ENCODE measurements around the gene TMEM44.

The TMEM44 gene

DNA sequence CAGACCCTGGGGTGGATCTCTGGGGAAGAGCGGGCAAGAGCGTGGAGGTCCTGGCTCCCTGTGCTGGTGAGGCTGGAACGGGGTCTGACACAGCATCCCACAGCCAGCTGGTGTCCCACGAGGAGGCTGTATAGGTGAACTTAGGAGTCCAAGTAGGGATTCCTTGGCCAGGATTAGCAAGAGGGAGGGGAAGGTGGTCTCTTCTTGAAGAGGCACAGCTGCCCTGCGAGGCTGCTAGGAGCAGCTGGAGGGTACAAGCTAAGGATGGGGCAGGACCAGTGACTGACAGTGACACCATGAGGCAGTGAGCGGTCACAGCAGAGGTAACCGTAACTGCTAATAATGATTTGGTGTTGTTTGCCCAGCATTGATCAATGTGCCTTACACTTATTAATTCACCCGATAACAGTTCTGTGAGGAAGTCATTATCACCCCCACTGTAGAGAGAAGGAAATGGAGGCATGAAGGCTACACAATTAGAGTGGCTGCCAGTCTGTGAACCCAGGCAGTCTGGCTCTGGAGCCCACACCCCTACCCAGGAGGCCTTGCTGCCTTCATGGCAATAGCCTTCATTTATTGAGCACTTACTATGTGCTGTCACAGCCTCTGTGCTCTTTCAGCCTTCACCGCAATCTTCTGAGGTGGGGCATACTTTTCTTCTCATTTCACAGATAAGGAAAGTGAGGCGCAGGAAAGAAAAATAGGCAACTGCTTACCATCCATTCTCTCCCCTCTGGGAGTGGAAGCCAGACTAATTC lies 59.4 kb downstream of the TMEM44 start:
- peak; percentile 27 for TF ChIP-seq CTCF (IDR thresholded peaks at IDR 0.05)
- H3K27ac ChIP-seq = peak overlapping the region; percentile 86 to 91
- no peak overlapping the region for H3K4me3 ChIP-seq
- no peak for DNase-seq (ENCODE audit: low spot score)

DNA sequence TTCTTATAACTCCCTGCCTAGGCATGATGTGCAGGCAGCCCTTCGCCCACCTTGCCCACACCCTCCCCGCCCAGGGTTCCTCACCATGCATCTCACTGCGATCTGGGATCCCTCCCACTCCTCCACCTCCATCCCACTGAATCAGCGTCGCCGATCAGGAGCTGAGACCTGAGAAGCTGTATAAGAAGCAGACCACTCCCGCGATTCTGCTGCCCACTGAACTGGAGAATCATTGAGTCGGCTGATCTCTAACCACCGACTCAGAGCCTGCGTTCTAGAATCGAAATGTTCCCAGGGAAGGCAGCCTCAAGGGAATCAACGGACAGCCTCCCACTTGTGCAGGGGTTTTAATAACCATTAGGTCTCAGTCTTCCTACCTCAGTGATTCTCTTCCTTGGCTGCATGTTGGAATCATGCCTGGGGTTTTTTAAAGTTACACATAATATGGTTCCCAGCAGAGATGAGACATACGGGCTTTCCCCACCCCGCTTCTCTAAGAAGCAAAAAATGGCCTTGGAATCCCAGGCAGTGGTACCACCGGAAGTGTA lies 60.2 kb downstream of the TMEM44 start:
- DNase-seq (ENCODE audit: low spot score) = no peak
- H3K27ac ChIP-seq = peak overlapping the region; percentile 86 to 91
- TF ChIP-seq CTCF (IDR thresholded peaks at IDR 0.05) = no peak
- H3K4me3 ChIP-seq = no peak overlapping the region

DNA sequence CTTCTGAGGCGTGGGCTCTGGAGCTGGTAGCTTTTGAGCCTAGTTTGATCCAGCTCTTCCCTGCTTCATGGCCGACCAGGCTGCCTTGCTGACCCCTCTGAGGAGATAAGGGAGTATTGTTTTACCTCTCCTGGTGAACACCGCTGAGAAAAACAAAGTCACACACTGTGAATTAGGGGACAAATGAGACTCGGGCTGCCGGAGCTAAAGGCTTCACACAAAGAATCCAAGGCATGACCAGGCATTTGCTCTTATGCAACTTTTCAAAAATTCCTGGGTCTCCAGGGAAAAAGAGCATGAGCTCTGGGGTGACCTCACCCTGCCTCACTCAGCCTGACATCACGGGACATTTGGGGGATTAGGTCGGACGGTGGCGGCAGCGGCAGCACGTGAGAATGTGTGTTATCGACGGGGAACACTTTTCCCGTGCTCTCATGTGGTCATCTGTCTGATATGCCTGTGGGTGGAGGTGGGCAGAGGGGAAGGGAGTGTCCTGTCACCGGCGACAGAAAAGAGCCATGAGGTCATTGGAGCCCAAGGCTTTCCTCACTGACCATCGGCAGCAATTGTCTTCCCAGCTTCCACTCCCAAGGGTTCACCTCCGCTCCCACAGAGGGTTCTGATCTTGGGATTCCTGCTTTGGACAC lies 61.0 kb downstream of the TMEM44 start:
- Histone ChIP-seq H3K4me3 (peak overlapping the region; percentile 40), H3K27ac (peak overlapping the region; percentile 86 to 91)
- TF ChIP-seq CTCF (IDR thresholded peaks at IDR 0.05) = no peak
- DNase-seq (ENCODE audit: low spot score) = peak; percentile 94

DNA sequence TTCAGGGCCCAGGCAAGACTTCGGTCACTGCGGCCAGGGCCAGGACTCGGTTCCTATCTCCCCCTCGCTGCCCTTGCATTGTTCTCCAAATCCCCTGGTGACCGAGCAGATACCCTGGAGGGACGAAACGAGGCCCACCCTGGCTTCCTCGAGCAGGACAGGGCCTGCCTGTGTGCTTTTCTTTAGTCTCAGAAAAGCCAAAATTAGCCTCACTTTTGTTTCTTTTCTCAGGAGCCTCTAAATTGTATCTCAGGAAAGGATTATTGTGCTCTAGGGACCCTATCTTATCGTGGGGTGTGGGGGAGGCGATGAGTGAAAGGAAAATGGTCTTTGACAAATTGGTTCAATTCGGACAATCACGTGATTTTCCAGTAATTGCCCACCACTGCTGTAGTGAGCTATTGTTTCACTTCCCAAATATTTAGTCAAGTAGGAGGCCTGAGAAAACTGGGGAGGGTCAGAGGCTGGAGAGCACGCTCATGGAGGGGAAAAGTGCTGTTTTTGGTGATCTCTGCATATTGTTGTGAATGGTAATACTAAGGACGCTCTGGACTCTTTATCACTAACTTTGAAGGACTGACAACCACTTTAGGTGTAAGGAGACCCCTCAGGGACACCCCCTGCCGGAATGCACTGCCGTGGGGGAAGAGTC lies 61.6 kb downstream of the TMEM44 start:
- H3K4me3 ChIP-seq = peak overlapping the region; percentile 40
- no peak for DNase-seq (ENCODE audit: low spot score)
- peak overlapping the region; percentile 86 to 91 for H3K27ac ChIP-seq
- no peak for TF ChIP-seq CTCF (IDR thresholded peaks at IDR 0.05)

DNA sequence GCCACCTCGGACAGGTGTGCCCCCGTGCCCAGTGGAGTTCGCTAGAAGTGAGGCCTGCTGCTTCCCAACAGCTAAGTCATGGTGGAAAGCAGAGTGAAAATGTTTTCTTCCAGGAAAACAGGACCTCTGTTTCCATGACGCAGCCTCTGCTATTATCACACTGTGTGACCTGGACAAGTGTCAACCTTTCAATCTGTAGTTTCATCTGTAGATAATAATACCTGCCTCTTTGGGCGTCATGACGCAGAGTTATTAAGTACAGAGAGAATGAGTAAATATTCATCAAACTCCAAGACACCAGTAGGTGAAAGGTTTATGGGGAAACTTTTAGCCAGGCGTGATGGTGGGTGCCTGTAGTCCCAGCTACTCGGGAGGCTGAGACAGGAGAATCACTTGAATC lies 62.3 kb downstream of the TMEM44 start:
- no peak for TF ChIP-seq CTCF (IDR thresholded peaks at IDR 0.05)
- H3K4me3 ChIP-seq = no peak overlapping the region
- peak overlapping the region in 1 of 2 donors; percentile 86 for H3K27ac ChIP-seq
- DNase-seq (ENCODE audit: low spot score) = no peak

DNA sequence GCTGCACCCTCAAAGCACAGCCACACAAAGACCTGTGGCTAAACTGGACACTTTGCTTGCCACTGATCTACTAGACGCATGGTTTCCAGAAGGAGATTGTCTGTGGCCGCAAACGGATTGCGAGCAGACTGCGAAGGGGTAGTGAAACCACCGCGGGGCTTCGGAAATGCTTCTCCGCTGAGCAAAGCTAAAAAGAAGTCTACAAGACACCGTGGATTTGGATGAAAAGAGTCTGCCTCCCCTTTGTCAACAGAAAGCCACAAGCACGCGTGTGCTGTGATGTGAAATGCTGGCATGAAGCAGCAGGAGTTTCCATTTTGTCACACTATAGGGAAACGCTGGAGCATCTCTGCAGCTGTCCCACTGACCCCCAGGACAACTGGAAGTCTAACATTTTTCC lies 63.0 kb downstream of the TMEM44 start:
- no peak overlapping the region for H3K4me3 ChIP-seq
- H3K27ac ChIP-seq = no peak overlapping the region
- no peak for TF ChIP-seq CTCF (IDR thresholded peaks at IDR 0.05)
- DNase-seq (ENCODE audit: low spot score) = no peak
